ENCODE measurements around the gene PBX4. TPM values are rescaled to one million over a fixed set of nuclear protein-coding genes. Genes with fewer than 3 reads are reported as not detected.

PBX4 gene
- total RNA-seq, 4 donors from 2014 or later, result 3.7 to 11.8 (median 8.1) TPM

DNA sequence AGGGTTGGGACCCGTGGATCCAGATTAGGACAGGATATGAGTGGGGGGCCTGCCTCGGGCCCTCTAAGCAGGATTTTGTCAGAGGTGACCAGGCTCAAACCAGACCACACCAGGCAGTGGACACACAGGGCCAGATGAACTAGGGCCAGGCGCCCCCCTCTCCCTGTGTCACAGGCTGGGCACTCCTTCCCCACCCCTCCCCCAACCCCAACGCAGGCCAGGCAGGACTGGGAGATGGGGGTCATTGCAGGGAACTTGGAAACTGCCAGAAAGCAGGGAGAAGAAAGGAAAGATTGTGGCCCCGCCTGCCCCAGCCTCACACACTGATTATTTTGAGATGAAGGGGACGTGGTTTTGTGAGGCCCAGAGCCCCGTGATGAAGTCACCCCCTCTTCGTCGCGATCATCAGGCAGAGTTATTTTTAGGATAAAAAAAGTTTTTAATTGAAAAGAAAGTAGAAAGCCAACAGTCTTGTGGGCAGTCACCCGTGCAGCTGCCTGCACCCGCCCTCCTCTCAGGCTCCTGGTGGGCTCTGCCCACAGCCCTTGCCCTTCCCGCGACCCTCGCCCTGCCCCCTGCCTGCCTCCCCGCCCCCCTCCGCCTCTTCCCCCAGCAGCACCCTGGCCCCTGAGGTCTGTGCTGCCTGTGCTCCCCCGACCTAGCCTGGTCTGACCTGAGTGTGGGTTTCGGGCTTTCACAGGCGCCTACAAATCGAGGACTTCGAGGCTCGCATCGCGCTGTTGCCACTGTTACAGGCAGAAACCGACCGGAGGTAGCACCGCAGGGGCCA lies 91.7 kb downstream of the PBX4 start:
- Histone ChIP-seq H3K36me3 (peaks cover 0 to 58% (median 3%) of the 10 kb centered on the region in 3 donors), H3K27ac (peak overlapping the region; percentile 19 to 71 (median 42)), H3K4me3 (no peak overlapping the region), H3K9me3 (no peaks in the 10 kb centered on the region), H3K4me1 (peaks cover 0 to 49% (median 9%) of the 10 kb centered on the region in 4 donors), H3K27me3 (no peaks in the 10 kb centered on the region)
- TF ChIP-seq POLR2A (IDR thresholded peaks at IDR 0.05), result no peak
- TF ChIP-seq EP300 (IDR thresholded peaks at IDR 0.05), result no peak
- TF ChIP-seq, protein P1, sequence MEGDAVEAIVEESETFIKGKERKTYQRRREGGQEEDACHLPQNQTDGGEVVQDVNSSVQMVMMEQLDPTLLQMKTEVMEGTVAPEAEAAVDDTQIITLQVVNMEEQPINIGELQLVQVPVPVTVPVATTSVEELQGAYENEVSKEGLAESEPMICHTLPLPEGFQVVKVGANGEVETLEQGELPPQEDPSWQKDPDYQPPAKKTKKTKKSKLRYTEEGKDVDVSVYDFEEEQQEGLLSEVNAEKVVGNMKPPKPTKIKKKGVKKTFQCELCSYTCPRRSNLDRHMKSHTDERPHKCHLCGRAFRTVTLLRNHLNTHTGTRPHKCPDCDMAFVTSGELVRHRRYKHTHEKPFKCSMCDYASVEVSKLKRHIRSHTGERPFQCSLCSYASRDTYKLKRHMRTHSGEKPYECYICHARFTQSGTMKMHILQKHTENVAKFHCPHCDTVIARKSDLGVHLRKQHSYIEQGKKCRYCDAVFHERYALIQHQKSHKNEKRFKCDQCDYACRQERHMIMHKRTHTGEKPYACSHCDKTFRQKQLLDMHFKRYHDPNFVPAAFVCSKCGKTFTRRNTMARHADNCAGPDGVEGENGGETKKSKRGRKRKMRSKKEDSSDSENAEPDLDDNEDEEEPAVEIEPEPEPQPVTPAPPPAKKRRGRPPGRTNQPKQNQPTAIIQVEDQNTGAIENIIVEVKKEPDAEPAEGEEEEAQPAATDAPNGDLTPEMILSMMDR (IDR thresholded peaks at IDR 0.05), result no peak
- DNase-seq (ENCODE audit: low spot score in 2 of 2), result no peak
- WGBS, 2 donors, result 51 to 58% methylated on average over 25 to 27 of the region's 28 CpGs

DNA sequence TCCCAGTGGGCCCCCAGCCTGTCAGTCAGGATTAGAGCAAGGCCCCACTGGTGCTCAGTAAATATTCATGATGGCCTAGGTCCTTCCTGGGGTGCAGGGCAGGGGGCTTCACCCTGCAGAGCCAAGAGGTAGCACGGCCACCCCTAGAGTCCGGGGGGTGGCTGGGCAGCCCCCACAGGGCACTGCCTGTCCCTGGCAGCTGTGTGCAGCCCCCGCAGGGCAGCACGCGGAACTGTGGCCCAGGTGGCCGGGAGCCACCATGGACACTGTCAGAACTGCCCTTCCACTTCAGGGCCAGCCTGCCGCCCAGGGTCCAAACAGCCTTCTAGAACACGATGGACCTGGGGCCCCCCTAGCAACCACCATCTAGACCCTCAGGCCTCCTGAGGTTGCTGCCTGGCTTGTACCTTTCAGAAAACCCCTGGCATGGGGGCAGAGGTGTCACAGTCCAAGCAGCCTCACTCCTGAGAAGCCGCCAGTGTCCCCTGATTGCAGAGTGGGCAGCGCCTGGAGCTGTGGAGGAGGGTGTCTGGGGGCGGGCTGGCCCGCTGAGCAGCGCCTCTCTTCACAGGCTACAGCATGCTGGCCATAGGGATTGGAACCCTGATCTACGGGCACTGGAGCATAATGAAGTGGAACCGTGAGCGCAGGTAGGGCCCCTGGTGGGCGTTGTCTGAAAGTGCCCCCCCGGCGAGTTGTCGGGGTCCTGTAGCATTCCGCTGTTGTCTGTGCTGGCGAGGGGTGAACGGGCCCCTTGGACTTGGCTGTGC lies 92.7 kb downstream of the PBX4 start:
- Histone ChIP-seq H3K27me3 (no peaks in the 10 kb centered on the region), H3K27ac (peak overlapping the region in 2 of 4 donors; percentile 61 to 71), H3K4me3 (no peak overlapping the region), H3K36me3 (peaks cover 0 to 66% (median 3%) of the 10 kb centered on the region in 3 donors), H3K4me1 (peaks cover 0 to 46% (median 9%) of the 10 kb centered on the region in 4 donors), H3K9me3 (no peaks in the 10 kb centered on the region)
- TF ChIP-seq, protein P1 (IDR thresholded peaks at IDR 0.05), result no peak
- TF ChIP-seq EP300 (IDR thresholded peaks at IDR 0.05) (no peak), POLR2A (IDR thresholded peaks at IDR 0.05) (no peak)
- no peak for DNase-seq (ENCODE audit: low spot score in 2 of 2)
- 69 to 77% methylated on average over 12 to 21 of the region's 23 CpGs for WGBS, 2 donors

DNA sequence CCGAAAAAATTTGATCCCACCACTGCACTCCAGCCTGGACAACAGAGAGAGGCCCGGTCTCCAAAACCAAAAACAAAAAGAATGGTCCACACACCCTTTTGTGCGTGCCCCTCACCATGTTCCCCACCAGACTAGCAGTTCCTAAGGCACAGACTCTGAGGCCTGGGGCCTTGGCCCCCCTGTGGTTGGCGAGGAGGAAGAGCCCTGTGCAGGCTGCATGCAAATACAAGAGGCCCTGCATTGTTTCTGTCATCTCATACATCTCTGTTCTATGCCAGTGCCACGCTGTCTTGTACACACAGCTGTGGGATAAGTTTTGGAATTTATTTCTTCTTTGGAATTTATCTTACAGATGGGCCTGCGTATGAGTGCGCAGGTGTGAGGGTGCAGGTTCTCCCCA lies 94.4 kb downstream of the PBX4 start:
- peaks cover 0 to 42% (median 9%) of the 10 kb centered on the region in 4 donors for H3K4me1 ChIP-seq
- no peak for TF ChIP-seq EP300 (IDR thresholded peaks at IDR 0.05)
- TF ChIP-seq, protein P1 (IDR thresholded peaks at IDR 0.05), result no peak
- TF ChIP-seq POLR2A (IDR thresholded peaks at IDR 0.05), result no peak
- no peak overlapping the region for H3K27ac ChIP-seq
- DNase-seq (ENCODE audit: low spot score in 2 of 2), result no peak
- no peaks in the 10 kb centered on the region for H3K9me3 ChIP-seq
- WGBS, 2 donors, result 83 to 85% methylated on average over 7 of the region's 7 CpGs
- no peak overlapping the region for H3K4me3 ChIP-seq
- H3K27me3 ChIP-seq, result no peaks in the 10 kb centered on the region
- H3K36me3 ChIP-seq, result peaks cover 0 to 83% (median 3%) of the 10 kb centered on the region in 3 donors

DNA sequence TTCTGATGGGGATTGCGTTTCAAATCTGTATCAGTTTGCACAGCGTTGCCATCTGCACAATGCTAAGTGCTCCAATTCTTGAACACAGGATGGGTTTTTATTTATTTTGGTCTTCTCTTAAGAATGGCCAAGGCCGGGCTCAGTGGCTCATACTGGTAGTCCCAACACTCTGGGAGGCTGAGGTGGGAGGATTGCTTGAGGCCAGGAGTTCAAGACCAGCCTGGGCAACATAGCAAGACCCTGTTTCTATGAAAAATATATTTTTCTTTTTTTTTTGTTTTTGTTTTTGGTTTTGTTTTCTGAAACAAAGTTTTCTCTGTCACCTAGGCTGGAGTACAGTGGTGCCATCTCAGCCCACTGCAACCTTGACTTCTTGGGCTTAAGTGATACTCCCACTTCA lies 95.3 kb downstream of the PBX4 start:
- H3K27ac ChIP-seq, result no peak overlapping the region
- no peak overlapping the region for H3K4me3 ChIP-seq
- H3K4me1 ChIP-seq, result peaks cover 0 to 38% (median 9%) of the 10 kb centered on the region in 4 donors
- H3K36me3 ChIP-seq, result peaks cover 0 to 79% (median 3%) of the 10 kb centered on the region in 3 donors
- no peaks in the 10 kb centered on the region for H3K9me3 ChIP-seq
- no peak for DNase-seq (ENCODE audit: low spot score in 2 of 2)
- TF ChIP-seq, protein P1 (IDR thresholded peaks at IDR 0.05), result no peak
- no peak for TF ChIP-seq EP300 (IDR thresholded peaks at IDR 0.05)
- no peak for TF ChIP-seq POLR2A (IDR thresholded peaks at IDR 0.05)
- no peaks in the 10 kb centered on the region for H3K27me3 ChIP-seq
- WGBS, 2 donors, result 94% methylated on average over 3 of the region's 3 CpGs

DNA sequence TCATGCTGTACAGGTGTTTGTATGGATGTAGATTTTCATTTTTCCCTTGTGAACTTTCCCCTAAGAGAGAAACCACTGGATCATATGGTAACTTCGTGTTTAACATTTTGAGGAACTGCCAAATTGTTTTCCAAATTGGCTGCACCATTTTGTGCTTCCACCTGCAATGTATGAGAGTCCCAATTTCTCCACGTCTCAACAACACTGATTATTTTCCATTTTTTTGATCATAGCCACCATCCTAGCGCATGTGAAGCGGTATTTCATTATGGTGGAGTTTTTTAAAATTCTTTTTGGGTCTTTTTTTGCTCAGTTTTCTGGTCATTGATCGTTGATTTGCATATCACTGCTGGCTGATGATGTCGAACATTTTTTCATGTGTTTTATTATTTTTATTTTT lies 97.5 kb downstream of the PBX4 start:
- Histone ChIP-seq H3K27ac (no peak overlapping the region), H3K9me3 (no peaks in the 10 kb centered on the region), H3K4me1 (peaks cover 0 to 40% (median 8%) of the 10 kb centered on the region in 4 donors), H3K4me3 (no peak overlapping the region), H3K27me3 (no peaks in the 10 kb centered on the region), H3K36me3 (peaks cover 0 to 59% (median 0%) of the 10 kb centered on the region in 3 donors)
- TF ChIP-seq, protein P1 (IDR thresholded peaks at IDR 0.05), result no peak
- TF ChIP-seq POLR2A (IDR thresholded peaks at IDR 0.05), result no peak
- no peak for TF ChIP-seq EP300 (IDR thresholded peaks at IDR 0.05)
- WGBS, 2 donors, result 80 to 81% methylated on average over 6 of the region's 6 CpGs
- no peak for DNase-seq (ENCODE audit: low spot score in 2 of 2)

Data from tibial nerve (tissue), 4 donors.